GM04504 (cell line): ENCODE measurements around the gene GUCY1A2.
A peak's percentile ranks its signal among the peaks of the same experiment; 100 is the strongest.

ENCODE experiments used
- DNase-seq: peaks from one replicate; pipeline ENCODE4 v3.0.0-alpha.2; 2012; ENCODE audit warnings: low read depth

The GUCY1A2 gene

DNA sequence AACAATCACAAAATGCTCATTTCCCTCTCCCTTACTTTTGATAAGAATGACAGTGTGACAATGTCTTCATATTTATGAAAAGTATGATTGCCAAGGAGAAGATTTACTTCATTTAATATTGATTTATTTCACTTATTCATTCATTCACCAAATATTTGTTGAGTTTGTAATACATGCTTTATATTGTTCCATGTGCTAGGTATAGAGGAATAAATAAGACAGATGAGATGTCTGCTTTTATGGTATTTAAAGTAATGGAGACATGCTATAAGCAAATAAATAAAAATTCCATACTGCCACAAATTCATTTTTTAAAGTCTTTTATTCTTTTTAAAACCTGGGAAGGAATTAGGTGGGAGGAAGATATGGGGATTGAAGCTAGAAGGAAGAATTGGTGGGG, 289.4 kb downstream of the GUCY1A2 start:
- no peak for DNase-seq

DNA sequence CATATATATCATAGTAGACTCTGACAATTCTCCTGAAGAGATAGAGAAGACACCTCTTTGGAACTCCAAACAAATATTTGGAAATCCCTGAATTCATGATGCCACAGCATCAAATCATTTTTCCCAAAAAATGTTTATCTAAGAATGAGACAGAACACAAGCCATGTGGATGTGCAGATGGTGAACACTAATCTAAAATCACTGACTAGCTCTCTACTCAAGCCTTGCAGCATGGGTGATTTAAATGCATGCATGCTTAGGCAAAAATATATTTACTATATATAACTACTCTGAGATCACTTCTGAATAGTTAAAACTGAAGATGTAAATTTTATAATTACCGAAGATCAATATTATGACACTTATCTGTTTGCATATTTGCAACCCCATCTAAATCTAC, 289.9 kb downstream of the GUCY1A2 start:
- no peak for DNase-seq

DNA sequence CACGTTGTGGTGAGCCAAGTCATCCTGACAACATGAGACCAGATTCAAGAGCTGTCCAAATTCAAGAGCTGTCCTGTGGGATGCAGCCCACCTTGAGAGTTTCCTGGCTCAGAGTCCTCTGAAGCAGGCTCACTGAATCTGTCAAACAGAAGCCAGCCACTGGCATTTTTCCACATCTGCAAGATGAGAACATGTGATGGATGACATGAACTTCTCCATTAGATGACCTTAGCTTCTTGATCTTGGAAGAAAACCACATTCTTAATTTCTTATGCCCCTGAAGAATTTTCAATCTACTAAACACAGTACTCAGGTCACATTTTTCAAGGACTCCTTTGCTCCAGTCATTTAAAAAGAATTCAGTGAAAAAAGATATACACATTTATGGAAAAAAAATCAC, 291.0 kb downstream of the GUCY1A2 start:
- DNase-seq = no peak

DNA sequence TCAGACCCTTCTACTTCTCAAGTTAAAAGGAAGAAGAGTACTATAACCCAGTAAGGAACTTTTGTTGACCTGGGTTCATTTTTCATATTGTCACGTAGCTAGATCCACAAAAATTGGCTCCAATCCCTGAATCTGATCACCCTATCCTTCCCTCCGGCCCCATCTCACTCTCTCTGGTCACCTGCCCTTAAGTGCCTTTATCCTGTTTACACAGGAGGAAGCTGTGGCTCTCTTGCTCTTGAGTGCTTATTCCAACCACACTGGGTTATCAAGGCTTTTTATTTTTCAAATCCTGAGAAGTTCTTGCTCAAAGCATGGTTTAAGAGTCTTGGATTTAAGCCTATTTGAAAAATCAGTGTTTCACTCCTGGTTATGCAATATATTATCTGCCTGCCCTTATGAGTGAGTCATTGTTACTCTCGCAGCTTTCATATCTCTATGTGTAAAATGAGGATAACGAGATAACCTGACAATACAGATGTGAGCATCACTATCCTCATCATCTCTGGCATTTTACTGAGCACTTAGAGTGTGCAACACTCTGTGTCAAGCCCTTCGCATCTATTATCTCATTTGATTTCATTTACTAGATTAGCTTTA, 293.9 kb downstream of the GUCY1A2 start:
- no peak for DNase-seq

DNA sequence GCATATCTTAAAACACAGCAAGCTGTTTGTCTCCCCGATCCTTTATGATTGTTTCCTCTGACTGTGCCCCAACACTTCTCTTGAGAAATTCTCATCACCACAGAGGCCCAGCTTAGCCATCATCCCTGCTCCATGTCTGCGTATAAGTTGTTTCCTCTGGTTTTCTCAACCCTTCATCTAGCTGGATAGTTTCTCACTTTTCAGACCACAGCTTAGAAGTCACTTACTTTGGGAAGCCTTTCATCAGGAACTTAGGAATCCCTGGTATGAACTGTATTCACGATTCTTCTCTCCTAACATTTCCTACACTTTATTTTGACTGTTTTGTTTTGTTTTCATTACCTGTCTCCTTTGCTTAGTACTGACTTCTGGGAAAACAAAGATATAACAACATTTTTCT, 295.2 kb downstream of the GUCY1A2 start:
- DNase-seq = no peak

DNA sequence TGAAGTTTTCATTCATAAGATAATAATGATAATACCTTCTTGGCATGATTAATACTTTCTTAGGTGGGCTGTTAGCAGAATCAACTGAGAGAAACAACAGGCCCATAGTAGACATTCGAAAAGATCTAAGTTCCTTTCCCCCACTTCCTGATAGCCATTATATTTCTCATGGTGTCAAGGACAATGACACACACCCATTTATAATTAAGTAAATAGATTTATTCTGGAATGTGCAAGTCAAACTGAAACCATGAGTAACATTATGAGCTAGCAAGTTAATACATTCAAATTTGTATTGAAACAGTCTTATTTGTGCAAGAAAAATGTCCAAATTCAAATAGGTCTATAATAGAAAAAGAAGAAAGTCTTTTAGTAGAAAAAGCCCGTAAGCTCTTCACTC, 301.1 kb downstream of the GUCY1A2 start:
- no peak for DNase-seq

DNA sequence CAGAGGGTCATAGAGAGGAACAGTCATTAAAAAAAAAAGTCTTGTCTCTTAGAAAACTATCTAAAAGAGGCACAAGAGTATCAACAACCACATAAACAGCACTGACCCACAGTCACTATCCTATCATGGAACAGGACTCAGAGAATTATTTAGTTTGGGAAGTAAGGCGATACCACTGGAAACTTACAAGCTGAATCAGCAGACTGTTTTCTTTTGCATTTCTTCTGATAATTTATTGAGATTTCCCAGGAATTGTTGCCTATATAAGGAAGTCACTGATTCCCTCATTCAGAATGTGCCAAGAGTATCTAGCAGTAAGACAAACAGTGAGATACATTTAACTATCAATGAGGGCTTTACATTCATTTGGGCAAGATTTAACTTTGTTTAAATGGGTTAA, 304.1 kb downstream of the GUCY1A2 start:
- no peak for DNase-seq

DNA sequence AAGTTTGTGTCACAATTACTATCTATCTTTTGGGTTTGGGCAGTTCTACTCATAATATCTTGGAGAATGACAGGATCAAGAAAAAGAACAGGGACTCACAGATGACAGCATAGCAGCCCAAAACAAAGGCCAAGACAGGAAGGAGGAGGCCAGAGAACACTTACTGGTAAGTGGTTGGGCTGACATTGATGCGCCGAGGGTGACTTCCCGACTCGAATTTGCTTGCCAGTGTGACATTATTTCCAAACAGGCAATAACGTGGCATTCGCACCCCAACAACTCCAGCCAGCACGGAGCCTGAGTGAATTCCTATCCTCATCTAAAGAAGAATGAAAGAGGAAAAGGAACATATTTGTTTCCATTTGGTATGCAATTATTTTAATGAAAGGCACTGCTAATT, 309.9 kb downstream of the GUCY1A2 start:
- DNase-seq = no peak

DNA sequence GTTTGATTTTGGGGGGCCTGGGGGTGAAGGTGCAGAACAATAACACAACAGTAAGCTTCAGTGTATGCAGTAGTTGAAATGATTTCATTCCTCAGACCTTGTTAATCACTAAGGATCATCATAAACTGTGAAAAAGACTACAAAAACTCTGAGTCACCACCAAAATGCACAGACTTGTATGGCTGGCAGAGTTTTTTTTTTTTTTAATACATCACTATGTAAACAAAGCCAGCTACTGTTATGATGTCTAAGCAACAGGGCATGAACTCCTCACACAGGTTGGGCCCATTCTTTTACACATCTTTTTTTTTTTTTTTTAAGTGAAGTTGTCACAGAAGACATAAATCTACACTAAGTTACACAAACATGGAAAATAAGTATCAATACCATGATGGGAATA, 311.9 kb downstream of the GUCY1A2 start:
- DNase-seq = peak; percentile 46

DNA sequence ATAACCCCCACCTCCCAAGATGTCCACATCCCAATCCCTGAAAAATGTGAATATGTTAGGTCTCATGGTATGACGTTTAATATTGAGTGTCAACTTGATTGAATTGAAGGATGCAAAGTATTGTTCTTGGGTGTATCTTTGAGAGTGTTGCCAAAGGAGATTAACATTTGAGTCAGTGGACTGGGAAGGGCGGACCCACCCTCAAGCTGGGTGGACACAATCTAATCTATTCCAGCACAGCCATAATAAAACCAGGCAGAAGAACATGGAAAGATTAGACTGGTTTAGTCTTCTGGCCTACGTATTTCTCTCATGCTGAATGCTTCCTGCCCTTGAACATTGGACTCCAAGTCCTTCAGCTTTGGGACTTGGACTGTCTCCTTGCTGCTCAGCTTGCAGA, 315.5 kb downstream of the GUCY1A2 start:
- DNase-seq = no peak

DNA sequence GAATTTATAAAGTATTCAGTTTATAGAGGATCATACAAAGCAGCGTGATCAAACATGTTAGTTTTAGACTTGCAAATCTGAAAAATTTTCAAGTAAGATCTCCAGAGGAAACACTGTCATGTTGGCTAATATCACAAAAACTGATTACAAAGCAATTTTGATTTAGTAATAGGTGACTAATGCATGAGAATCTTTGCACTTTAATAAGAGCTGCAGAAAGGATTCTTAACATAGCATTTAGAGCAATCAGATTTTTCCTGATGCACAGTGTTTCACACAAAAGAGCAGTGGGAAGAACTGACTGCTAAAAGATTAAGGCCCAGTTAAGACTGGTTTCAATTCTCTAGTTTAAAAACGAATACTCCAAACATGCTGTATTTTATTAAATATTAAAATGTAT, 321.2 kb downstream of the GUCY1A2 start:
- peak; percentile 27 for DNase-seq

DNA sequence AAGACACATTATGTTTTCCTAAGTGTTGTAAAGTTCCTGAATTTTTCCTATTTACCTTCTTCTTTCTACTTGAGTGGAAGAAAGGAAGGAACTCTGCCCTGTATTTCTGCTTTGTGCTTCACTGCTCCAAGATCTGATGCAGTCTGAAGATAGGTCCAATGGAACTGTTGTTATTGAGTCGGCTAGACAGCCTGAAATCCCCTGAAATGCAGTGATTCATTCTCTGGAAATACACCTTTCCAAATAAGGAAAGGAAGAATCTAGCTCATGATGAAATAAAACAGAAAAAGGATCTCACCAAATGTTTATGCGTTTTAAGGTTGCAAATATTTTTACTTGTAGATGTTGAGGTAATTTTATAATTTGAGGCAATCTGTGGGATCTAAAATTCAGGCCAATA, 322.8 kb downstream of the GUCY1A2 start:
- no peak for DNase-seq

DNA sequence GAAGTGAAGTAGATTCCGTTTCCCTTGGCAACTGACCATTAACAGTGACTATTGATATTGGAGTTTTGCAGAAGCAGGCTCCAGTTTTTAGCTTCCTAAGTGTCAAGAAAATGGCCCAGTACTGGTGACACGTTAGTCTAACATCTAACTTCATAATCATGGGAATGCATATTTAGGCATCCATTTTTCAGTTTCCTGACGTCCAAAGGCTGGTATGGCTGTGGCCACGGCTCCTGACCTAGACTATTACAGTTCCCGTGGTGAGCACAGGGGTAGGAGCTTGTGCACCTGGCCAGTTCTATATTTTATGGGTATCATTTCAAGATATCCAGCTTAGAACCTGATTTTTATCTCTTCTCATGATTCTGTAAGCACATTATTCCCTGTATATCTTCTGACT, 323.8 kb downstream of the GUCY1A2 start:
- no peak for DNase-seq

DNA sequence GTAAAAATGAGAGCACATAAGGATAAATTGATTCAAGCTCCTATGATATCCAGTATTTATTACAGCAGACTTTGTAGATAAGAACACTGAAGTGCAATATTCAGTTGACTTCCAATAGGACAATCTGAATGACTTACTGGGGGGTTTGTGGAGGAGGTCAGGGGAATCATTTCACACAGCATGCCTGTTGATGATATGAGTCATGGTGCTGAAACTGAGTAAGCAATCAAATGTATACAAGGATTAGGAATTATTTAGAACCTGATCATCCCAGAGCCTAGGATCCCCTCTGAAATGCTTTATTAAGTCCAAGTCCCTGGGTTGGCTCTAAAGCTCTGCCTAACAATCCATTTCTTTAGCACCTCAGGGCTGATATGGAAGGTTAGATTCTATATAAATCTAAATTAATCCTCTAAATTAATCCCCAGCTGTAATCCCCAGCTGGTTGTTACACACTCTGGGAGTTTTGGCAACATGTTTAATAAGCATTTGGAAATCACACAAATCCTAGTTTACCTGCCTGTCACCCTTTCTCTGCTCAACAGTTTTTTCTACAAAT, 326.4 kb downstream of the GUCY1A2 start:
- no peak for DNase-seq

DNA sequence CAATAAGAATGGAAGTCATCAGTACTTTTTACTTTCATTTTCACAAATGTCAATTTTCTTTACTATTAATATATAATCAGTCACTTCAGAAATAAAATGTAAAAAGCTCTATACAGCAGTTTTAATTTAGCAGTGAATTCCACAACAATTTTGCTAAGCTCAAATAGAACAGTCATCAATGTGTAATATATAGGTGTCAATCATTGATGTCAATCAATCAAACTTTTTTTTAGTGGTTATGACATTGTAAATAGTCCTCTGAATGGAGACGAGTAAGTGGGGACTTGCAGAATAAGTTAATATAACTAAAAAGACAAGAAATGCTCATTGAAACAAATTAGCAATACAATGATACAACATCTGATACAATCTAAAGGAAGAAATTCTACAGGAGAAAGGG, 327.4 kb downstream of the GUCY1A2 start:
- no peak for DNase-seq

DNA sequence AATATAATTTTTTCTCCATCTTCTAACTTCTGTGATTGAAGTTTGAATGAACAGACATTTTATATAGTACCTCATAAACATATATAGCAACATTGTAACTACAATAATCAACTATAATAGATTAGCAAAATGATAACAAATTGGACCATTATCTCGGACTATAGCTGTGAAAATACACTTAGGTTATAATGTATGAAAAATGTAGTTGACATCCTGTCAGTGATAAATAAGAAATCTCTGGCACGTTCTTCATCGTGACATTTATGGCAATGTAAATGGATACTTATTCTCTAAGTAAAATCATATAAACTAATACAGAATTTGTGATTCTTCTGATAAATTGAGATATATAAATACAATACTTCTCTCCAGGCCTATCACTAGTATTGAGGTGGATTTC, 333.3 kb downstream of the GUCY1A2 start:
- no peak for DNase-seq

DNA sequence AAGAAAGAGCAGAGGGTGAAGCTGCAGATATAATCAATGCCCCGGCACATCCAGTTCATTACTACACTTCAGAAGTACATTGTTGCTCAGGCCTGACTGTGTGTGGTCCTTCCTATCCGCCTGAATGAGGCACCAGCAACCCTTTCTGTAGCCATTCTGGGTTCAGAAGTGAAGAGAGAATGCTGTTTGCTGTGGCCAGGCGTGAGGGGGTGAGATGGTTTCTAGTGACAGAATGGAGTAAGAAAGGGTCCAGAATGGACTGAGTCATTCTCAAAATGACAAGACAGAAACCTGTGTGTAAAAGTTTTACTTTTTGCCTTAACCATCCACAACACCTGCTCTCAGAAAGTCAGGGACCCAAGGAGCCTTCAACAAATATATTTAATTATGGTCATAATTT, 334.8 kb downstream of the GUCY1A2 start:
- no peak for DNase-seq

DNA sequence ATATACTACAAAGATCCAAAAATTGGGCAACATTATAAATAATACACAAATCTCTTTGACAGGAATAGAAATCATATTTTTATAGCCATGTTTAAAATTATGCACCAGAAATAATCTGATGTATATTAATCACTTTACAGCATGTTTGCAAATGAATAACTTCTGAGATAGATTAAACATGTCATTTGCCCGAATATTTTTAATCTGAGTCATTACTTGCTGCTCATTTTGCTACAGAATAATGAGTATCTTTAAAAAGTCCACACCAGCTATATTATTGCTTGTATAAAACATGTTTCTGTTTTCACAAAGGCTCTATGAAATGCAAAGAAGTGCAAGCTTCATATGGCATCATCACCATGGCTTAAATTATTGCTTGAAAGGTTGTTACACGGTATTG, 336.8 kb downstream of the GUCY1A2 start:
- no peak for DNase-seq

DNA sequence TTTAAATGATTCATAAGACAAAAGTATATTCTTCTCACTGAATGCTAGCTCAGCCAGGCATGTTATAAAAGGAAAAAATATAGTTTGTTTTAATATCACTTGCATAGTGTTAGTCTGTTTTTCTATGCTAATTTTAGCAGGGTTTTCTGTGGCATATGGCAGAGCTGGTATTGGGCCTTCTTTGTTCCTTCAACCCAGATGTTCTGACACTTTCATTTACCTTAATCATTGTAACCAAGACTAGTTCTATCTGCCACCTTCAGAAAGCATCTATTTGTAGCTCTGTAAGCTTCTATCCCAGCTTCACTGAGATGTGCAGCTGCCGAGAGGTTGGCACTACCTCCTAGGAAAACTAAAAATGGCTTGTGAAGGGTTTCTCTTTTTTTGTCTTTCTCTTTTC, 338.7 kb downstream of the GUCY1A2 start:
- DNase-seq = no peak

DNA sequence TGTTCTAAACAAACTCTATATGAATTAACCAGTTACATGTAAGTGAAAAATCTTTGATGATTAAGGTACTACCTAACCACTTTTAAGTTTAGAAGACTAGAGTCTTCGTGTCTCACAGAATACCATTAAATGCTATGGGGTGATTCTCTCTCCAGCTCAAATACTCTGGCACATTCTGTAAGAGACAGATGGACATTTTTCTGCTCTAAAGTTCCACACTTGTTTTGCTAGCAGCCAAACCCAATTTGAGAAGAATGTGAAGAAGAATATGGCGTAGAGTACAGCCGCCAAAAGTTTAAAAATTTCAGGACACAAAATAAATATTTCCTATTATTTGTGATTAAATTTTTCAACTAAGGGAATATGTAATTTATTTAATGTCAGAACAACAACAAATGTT, 339.1 kb downstream of the GUCY1A2 start:
- DNase-seq = no peak

DNA sequence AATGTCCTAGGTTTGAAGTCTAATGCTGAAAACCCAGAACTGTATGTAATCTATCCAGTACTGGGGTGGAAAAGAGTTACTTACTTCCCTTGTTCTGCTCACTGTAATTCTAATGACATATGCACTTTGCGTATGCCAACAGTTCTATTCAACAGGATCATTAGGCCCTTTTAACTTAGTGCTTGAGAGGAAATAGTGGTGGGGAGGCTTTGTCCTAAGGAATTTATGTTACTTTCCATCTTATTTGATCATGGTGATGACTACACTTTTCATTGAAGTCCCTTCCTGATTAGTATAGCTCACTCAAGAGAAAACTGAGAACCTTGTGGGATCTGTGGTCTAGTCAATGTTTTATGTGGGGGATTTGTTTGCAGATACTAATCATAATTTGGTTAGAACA, 348.2 kb downstream of the GUCY1A2 start:
- DNase-seq = no peak

DNA sequence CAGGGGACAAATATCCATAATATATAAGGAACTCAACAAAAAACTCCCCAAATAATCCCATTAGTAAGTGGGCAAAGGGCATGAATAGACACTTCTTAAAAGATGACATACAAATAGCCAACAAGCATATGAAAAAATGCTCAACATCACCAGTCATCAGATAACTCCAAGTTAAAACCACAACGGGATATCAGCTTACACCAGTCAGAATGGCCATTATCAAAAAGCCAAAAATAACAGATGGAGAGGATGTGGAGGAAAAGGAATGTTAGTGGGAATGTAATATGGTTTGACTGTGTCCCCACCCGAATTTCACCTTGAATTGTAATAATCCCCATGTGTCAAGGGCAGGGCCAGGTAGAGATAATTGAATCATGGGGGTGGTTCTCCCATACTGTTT, 350.1 kb downstream of the GUCY1A2 start:
- no peak for DNase-seq

DNA sequence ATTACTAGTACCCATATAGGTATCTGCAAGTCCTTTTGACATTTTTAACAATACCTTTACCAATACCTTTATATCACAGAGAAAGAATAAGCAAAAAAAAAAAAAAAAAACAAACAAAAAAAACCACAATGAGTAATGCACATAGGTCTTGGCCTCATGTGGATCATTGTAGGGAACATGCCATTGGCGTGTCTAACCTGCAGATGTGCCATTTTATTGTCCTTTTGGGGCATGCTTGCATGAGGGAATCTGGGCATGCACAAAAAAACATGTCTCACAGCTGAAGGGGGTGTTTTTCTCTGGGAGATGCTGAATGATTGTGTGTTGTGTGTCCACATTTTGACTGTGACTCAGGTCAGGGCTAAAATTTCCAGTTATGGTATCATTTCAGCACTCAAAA, 361.6 kb downstream of the GUCY1A2 start:
- no peak for DNase-seq

DNA sequence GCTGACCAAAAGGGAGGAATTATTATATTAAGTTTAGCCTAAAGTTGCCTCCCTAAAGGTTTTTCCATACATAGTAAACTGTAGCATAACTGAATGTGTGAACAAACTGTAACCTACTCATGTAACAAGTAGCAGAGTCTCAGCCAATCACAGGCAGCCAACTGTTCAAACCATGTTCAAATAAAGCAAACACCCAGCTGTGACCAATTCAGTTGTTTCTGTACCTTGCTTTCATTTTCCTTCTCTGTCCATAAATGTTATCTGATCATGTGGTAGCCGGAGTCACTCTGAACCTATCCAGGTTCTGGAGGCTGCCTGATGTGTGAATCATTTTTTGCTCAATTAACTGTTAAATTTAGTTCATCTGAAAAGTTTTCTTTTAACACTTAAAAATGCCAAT, 373.5 kb downstream of the GUCY1A2 start:
- DNase-seq = no peak

DNA sequence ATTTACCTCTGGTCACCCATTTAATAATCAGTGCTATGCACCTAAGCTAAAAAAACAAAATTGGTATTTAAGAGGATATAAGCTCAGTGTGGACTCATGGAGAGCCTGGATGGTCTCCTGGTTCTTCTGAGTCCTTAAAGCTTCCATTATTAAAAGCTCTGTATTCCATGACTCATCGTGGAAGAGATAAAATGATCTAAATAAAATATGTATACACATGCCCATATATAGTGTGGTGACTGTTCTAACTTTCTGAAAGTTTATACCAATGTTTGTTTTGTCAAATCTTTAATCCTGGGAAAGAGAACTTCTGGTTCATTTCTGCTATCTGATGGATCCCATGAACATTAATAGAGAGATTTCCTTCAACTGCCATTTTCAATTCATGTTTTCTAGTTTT, 375.9 kb downstream of the GUCY1A2 start:
- no peak for DNase-seq
